Panc1 (cell line): ENCODE measurements around the gene STARD7. TPM values are rescaled to one million over a fixed set of nuclear protein-coding genes. Genes with fewer than 3 reads are reported as not detected.

Source experiments
- ATAC-seq: fragments of 200-7000 bp; cut with Tn5 transposase; 2 replicates; pipeline ENCODE4 v1.9.1; 2020; ENCODE audit warnings: mild to moderate bottlenecking, moderate library complexity
- BruUV-seq: library from RNA; stranded (reverse); fragments of 400-500 nt; replicated peaks from 2 replicates; lab custom pipeline; 2021; lab: Mats Ljungman, UMichigan
- CTCF ChIA-PET: fragments of 300-600 bp; sonication (Branson Sonifier 250); formaldehyde crosslinking; loops from one replicate; lab custom pipeline; 2022; ENCODE audit warnings: antibody characterized with exemption; lab: Charles Lee
- POLR2A ChIA-PET: fragments of 300-600 bp; sonication (Branson Sonifier 250); formaldehyde crosslinking; loops from one replicate; lab custom pipeline; 2022; ENCODE audit warnings: antibody characterized with exemption; lab: Charles Lee
- DNase-seq: peaks from one replicate; pipeline ENCODE4 v3.0.0-alpha.2; 2010; ENCODE audit warnings: low read depth, low spot score
- H3K27ac ChIP-seq: 2 replicates; pipeline ENCODE4 v1.5.1; 2011; ENCODE audit warnings: mild to moderate bottlenecking, low read length, inconsistent platforms
- H3K27me3 ChIP-seq: fragments of 200-500 bp; sonication (Bioruptor generic); 2 replicates; pipeline ENCODE4 v1.6.0; 2014; ENCODE audit warnings: low read length, inconsistent platforms; ENCODE audit not compliant: control insufficient read depth, insufficient read depth
- H3K36me3 ChIP-seq: fragments of 200-500 bp; sonication (Bioruptor generic); 2 replicates; pipeline ENCODE4 v1.5.1; 2014; ENCODE audit warnings: inconsistent platforms, mild to moderate bottlenecking, low read length, moderate library complexity; ENCODE audit not compliant: control insufficient read depth, insufficient read depth
- H3K4me1 ChIP-seq: 2 replicates; pipeline ENCODE4 v1.5.1; 2011; ENCODE audit warnings: inconsistent platforms, mild to moderate bottlenecking, low read length, moderate library complexity; ENCODE audit not compliant: control insufficient read depth, insufficient read depth
- H3K4me3 ChIP-seq, 2 experiments: 2 replicates each; pipeline ENCODE4 v1.5.1; 2011 to 2012; ENCODE audit warnings: low read depth in 2 of 2, low read length in 2 of 2, mild to moderate bottlenecking in 2 of 2, inconsistent platforms in 1 of 2, moderate library complexity in 1 of 2
- H3K9me3 ChIP-seq: fragments of 200-500 bp; sonication (Bioruptor generic); 2 replicates; pipeline ENCODE4 v1.5.1; 2014; ENCODE audit warnings: low read depth, mild to moderate bottlenecking, inconsistent platforms, low read length, moderate library complexity; ENCODE audit not compliant: control insufficient read depth, insufficient read depth
- CTCF ChIP-seq: fragments of 450-650 bp; IDR thresholded peaks from 2 replicates; pipeline ENCODE4 v1.5.1; 2017; ENCODE audit warnings: mild to moderate bottlenecking
- POLR2AphosphoS5 ChIP-seq: IDR thresholded peaks from 2 replicates; pipeline ENCODE4 v1.6.1; 2012; ENCODE audit warnings: mild to moderate bottlenecking, low read depth, low read length, moderate library complexity
- SIN3A ChIP-seq: IDR thresholded peaks from 2 replicates; pipeline ENCODE4 v1.6.1; 2012; ENCODE audit warnings: low read depth, mild to moderate bottlenecking, low read length, moderate library complexity, borderline replicate concordance; ENCODE audit not compliant: insufficient read depth
- TCF7L2 ChIP-seq: IDR thresholded peaks from 2 replicates; pipeline ENCODE4 v1.6.1; 2011; ENCODE audit warnings: mild to moderate bottlenecking, low read depth, low read length, inconsistent platforms
- in situ Hi-C: cut with HindIII; loops from 2 replicates; pipeline ENCODE4 v1.10.0; 2016; ENCODE audit warnings: low sequenced_read_pairs, low pct_unique_long_range_greater_than_20kb
- intact Hi-C: fragments of 100-400 bp; cut with micrococcal nuclease; formaldehyde crosslinking; loops from one replicate; pipeline ENCODE4 v1.10.0; 2022; ENCODE audit not compliant: unreplicated experiment
- total RNA-seq: library from RNA; stranded (reverse); gene quantifications from one replicate; pipeline ENCODE4 v1.2.1, GENCODE V29; 2021; ENCODE audit not compliant: unreplicated experiment
- TF ChIP-seq, protein P1 (sequence below), 2 experiments: IDR thresholded peaks; 2 replicates each; pipeline ENCODE4 v1.6.1; 2011 to 2012; ENCODE audit warnings: low read depth in 2 of 2, control low read depth in 1 of 2, low read length in 1 of 2, mild to moderate bottlenecking in 1 of 2, moderate library complexity in 1 of 2; ENCODE audit not compliant: insufficient read depth in 1 of 2

Gene STARD7
- total RNA-seq, 1 experiment from 2014 or later = 133 TPM

- H3K27ac ChIP-seq = no peak overlapping the region
- no peak for DNase-seq
- H3K4me1 ChIP-seq = no peaks in the 10 kb centered on the region
- no TSS peak for BruUV-seq
- POLR2A ChIA-PET = interaction anchor here (0.5 kb wide), 1 partner anchor 23 kb away, joined by 5 read pairs; no protein-coding TSS in a partner anchor
- no peak for ATAC-seq
- TF ChIP-seq SIN3A = no peak
- TF ChIP-seq, protein P1, sequence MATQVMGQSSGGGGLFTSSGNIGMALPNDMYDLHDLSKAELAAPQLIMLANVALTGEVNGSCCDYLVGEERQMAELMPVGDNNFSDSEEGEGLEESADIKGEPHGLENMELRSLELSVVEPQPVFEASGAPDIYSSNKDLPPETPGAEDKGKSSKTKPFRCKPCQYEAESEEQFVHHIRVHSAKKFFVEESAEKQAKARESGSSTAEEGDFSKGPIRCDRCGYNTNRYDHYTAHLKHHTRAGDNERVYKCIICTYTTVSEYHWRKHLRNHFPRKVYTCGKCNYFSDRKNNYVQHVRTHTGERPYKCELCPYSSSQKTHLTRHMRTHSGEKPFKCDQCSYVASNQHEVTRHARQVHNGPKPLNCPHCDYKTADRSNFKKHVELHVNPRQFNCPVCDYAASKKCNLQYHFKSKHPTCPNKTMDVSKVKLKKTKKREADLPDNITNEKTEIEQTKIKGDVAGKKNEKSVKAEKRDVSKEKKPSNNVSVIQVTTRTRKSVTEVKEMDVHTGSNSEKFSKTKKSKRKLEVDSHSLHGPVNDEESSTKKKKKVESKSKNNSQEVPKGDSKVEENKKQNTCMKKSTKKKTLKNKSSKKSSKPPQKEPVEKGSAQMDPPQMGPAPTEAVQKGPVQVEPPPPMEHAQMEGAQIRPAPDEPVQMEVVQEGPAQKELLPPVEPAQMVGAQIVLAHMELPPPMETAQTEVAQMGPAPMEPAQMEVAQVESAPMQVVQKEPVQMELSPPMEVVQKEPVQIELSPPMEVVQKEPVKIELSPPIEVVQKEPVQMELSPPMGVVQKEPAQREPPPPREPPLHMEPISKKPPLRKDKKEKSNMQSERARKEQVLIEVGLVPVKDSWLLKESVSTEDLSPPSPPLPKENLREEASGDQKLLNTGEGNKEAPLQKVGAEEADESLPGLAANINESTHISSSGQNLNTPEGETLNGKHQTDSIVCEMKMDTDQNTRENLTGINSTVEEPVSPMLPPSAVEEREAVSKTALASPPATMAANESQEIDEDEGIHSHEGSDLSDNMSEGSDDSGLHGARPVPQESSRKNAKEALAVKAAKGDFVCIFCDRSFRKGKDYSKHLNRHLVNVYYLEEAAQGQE (IDR thresholded peaks at IDR 0.05; ENCODE audit: insufficient read depth in 1 of 2, low read depth in 2 of 2, low read length in 1 of 2) = no peak
- TF ChIP-seq CTCF = no peak
- TF ChIP-seq POLR2AphosphoS5 = no peak
- no peak for TF ChIP-seq TCF7L2
- H3K36me3 ChIP-seq = no peaks in the 10 kb centered on the region
- H3K27me3 ChIP-seq = no peaks in the 10 kb centered on the region
- no peak overlapping the region for H3K4me3 ChIP-seq
- in situ Hi-C loops = no loop called here
- no peaks in the 10 kb centered on the region for H3K9me3 ChIP-seq
- intact Hi-C loops = no loop called here
- CTCF ChIA-PET = no interaction called here
These were observed 31.9 kb upstream of the STARD7 start for GRCh38 chr2:96240341-96241038.

DNA sequence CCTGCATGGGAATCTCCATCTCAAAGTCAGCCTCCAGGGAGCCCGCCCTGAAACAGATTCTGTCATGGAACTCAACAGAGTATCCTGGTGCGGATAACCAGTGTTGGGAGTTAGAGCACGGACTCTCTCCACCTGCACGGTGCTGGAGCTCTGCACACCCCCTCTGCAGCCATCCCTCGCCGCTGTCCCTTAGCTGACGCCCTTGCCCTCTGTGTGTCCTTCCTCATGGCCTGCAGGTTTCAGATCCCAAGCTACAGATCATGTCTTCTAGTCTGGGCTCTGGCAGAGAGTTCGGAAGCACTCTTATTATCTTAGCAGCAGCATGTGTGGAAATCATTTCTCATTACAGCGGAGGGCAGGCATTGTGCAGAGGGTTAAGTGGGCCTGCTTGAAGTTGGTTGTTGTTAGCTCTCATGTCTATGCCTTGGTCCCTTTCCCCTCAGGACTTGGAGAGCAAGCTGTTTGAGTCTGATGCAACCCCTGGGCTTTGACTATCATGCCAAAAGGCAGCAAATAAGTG lies 31.2 kb upstream of the STARD7 start:
- in situ Hi-C loops = no loop called here
- Histone ChIP-seq H3K36me3 (no peaks in the 10 kb centered on the region), H3K4me3 (no peak overlapping the region), H3K27me3 (no peaks in the 10 kb centered on the region), H3K27ac (no peak overlapping the region), H3K9me3 (no peaks in the 10 kb centered on the region), H3K4me1 (no peaks in the 10 kb centered on the region)
- ATAC-seq = no peak
- TF ChIP-seq SIN3A (no peak), POLR2AphosphoS5 (no peak), TCF7L2 (no peak), CTCF (no peak)
- TF ChIP-seq, protein P1 (IDR thresholded peaks at IDR 0.05; ENCODE audit: insufficient read depth in 1 of 2, low read depth in 2 of 2, low read length in 1 of 2) = no peak
- no TSS peak for BruUV-seq
- ChIA-PET POLR2A (interaction anchor here (0.5 kb wide), 1 partner anchor 23 kb away, joined by 5 read pairs; no protein-coding TSS in a partner anchor), CTCF (no interaction called here)
- no peak for DNase-seq
- intact Hi-C loops = no loop called here
